GM12873 (cell line): ENCODE results near the gene FRMPD4.
A peak's percentile ranks its signal among the peaks of the same experiment; 100 is the strongest.

Experiments
- TF ChIP-seq, protein P1 (sequence below): IDR thresholded peaks from 2 replicates; pipeline ENCODE4 v1.5.1; 2012; ENCODE audit warnings: low read depth, mild to moderate bottlenecking, moderate library complexity, low read length, control low read depth; ENCODE audit not compliant: insufficient read depth; ENCODE audit errors: missing control alignments

The FRMPD4 gene

DNA sequence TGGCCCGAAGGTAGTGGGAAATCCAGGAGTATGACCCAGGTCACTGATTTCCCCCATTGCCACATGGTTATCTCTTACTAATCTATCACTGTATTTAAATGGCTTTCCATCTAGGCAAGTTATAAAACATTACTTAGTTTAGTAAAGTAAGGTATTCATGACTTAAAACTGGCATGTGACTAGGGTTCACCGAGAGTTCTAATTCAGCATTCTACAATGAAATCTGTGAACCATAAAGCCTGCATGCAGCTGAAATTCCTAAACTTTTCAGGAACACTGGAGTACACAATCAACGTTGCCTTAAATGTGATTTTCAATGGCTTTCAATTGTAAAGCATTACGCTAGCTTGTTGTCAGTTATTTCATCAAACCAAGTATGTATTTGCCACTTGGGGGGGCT lies 630.2 kb downstream of the FRMPD4 start:
- TF ChIP-seq, protein P1, sequence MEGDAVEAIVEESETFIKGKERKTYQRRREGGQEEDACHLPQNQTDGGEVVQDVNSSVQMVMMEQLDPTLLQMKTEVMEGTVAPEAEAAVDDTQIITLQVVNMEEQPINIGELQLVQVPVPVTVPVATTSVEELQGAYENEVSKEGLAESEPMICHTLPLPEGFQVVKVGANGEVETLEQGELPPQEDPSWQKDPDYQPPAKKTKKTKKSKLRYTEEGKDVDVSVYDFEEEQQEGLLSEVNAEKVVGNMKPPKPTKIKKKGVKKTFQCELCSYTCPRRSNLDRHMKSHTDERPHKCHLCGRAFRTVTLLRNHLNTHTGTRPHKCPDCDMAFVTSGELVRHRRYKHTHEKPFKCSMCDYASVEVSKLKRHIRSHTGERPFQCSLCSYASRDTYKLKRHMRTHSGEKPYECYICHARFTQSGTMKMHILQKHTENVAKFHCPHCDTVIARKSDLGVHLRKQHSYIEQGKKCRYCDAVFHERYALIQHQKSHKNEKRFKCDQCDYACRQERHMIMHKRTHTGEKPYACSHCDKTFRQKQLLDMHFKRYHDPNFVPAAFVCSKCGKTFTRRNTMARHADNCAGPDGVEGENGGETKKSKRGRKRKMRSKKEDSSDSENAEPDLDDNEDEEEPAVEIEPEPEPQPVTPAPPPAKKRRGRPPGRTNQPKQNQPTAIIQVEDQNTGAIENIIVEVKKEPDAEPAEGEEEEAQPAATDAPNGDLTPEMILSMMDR = no peak

DNA sequence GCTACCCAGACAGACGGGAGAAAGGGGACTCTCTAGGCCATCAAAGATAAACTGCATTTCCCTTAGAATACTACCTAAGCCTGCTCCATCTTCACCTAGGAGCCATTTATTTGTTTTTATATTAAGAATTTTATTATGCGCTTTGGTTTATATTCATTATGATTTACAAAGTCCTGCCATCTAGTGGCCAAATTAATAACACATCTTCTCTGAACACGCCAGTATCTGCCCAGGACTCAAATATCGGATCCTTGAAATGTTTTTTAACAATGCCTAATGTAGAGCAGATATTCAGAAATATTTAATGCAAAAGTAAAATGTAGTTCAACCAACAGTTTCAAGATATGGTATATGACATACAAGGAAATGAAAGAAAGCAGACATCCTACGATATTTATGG lies 632.2 kb downstream of the FRMPD4 start:
- TF ChIP-seq, protein P1 = peak; percentile 44

DNA sequence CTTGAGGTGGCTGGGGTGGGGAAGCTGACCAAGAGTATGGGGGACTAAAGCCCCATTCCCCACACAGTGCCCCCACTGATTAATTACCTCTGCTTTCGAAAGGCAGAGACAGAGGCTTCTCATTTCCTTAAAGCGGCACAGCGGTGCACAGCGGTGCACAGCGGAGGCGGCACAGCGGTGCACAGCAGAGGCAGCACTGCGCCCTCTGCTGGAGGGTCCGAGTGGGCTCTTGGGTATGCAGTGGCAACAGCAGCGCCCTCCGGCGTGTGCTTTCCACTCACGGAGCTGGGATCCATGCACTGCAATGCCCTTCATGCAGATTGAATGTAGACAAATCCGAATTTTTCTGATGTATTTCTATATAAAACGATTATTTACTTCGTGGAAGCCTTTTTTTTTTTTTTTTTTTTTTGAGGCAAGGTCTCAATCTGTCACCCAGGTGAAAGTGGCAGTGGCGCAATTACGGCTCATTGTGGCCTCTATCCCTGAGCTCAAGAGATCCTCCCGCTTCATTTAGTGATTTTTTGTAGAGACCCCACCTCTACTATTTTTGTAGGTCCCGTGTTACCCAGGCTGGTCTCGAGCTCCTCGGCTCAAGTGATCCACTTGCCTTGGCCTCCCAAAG lies 633.3 kb downstream of the FRMPD4 start:
- TF ChIP-seq, protein P1 = peak; percentile 98
